NCI-H1436 (cell line): Measurements from ENCODE around the gene SUCLG1.
"Not testable (repeated sequence)": the region's sequence is repeated elsewhere in the genome, so short reads cannot be mapped to it uniquely, and the experiment has no call there.

Source experiments
- DNase-seq: peaks from one replicate; lab custom pipeline; 2025; lab: John Stamatoyannopoulos, UW

Gene SUCLG1

GRCh38 chr2:84459018-84459943, at the start of gene SUCLG1:
SUCLG1 (minus strand) TSS chr2:84459280; CDS start chr2:84459269, 11 bp downstream.
- peak; percentile 70 for DNase-seq

- no peak for DNase-seq
Observed at GRCh38 chr2:84498150-84498799, 39.2 kb upstream of the SUCLG1 start.

- DNase-seq = no peak
Observed at GRCh38 chr2:84497285-84497684, 38.2 kb upstream of the SUCLG1 start.

GRCh38 chr2:84496386-84496785, 37.3 kb upstream of the SUCLG1 start:
- DNase-seq = no peak

GRCh38 chr2:84495539-84496146, 36.6 kb upstream of the SUCLG1 start:
- DNase-seq = peak; percentile 32

- DNase-seq = no peak
Observed at GRCh38 chr2:84494070-84494469, 35.0 kb upstream of the SUCLG1 start.

GRCh38 chr2:84493514-84493913, 34.4 kb upstream of the SUCLG1 start:
- no peak for DNase-seq

GRCh38 chr2:84492571-84492970, 33.5 kb upstream of the SUCLG1 start:
- DNase-seq = no peak

- DNase-seq = no peak
Observed at GRCh38 chr2:84491741-84492140, 32.7 kb upstream of the SUCLG1 start.

- no peak for DNase-seq
Observed at GRCh38 chr2:84491256-84491655, 32.2 kb upstream of the SUCLG1 start.

GRCh38 chr2:84487298-84487996, 28.4 kb upstream of the SUCLG1 start:
- no peak for DNase-seq

GRCh38 chr2:84486441-84487115, 27.5 kb upstream of the SUCLG1 start:
- DNase-seq = no peak

- no peak for DNase-seq
Observed at GRCh38 chr2:84483320-84483719, 24.2 kb upstream of the SUCLG1 start.

- DNase-seq = no peak
Observed at GRCh38 chr2:84482603-84483002, 23.5 kb upstream of the SUCLG1 start.

GRCh38 chr2:84481702-84482101, 22.6 kb upstream of the SUCLG1 start:
- DNase-seq = no peak

- DNase-seq = no peak
Observed at GRCh38 chr2:84478867-84479266, 19.8 kb upstream of the SUCLG1 start.

GRCh38 chr2:84477886-84478285, 18.8 kb upstream of the SUCLG1 start:
- DNase-seq = no peak

GRCh38 chr2:84474176-84474575, 15.1 kb upstream of the SUCLG1 start:
- no peak for DNase-seq

- no peak for DNase-seq
Observed at GRCh38 chr2:84472856-84473565, 13.9 kb upstream of the SUCLG1 start.

GRCh38 chr2:84472423-84472822, 13.3 kb upstream of the SUCLG1 start:
- DNase-seq = not testable (repeated sequence)

- DNase-seq = no peak
Observed at GRCh38 chr2:84467389-84467788, 8.3 kb upstream of the SUCLG1 start.
